ENCODE results near the gene DYRK1A.

Gene DYRK1A

GRCh38 chr21:37385179-37385765 lies 18.7 kb downstream of the DYRK1A start:
- DNase-seq, result no peak

GRCh38 chr21:37386151-37386550 lies 19.6 kb downstream of the DYRK1A start:
- no peak for DNase-seq

DNA sequence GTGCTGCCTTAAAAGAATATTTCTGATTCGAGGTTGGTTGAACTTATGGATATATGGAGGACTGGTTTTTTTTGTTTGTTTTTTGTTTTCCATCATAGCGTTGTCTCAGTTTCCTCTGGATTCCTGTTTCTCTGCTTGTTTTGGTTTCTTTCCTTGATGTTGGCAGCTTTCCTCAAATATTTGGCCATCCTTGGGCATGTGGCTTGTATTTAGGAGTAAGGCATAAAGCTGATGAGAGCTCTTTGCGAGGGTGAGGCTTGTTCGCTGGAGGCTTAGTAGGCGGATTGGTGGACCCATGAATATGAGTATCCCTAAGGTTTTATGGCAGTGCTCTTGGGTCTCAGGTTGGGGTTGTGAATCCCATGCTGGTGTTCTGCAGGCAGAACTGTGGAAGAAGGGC lies 22.9 kb downstream of the DYRK1A start:
- no peak for DNase-seq

DNA sequence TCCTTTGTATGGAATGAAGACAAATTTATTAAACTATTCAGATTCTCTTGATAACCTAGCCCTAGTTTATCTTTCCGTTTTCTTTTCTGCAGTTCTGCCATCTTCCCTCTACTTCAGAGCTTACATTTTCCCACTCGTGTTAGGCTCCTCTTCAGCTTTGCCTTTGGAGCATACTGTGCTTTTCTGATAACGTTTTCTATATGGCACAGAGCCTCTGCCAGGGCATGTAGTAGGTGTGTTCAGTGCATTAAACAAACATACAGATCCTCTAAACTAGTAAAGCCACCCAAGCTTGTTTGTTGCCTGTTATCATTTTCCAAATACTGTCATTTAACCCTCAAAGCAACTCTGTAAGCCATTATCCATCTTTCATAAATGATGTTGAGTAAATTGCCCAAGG lies 25.1 kb downstream of the DYRK1A start:
- no peak for DNase-seq

- no peak for DNase-seq
Observed at GRCh38 chr21:37392441-37392840, 25.9 kb downstream of the DYRK1A start.

GRCh38 chr21:37393030-37393429 lies 26.5 kb downstream of the DYRK1A start:
- no peak for DNase-seq

DNA sequence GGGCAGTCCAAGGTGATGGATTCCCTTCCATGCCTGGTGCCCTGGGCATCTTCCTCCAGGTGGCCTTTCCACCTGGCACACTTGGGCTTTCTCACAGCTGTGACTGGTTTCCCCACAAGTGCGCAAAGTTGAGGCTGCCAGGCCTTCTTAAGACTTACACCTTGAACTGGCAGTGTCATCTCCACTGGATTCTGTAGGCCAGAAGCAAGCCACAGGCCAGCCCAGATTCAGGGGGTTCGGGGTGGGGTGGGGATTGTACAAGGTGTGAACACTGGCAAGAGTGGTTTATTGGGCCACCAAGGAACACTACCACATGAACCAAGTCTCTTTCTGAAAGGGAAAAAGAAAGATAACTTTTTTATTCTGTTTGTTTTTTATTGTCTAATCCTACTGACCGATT lies 27.2 kb downstream of the DYRK1A start:
- DNase-seq, result no peak

GRCh38 chr21:37395961-37396360 lies 29.4 kb downstream of the DYRK1A start:
- no peak for DNase-seq

DNA sequence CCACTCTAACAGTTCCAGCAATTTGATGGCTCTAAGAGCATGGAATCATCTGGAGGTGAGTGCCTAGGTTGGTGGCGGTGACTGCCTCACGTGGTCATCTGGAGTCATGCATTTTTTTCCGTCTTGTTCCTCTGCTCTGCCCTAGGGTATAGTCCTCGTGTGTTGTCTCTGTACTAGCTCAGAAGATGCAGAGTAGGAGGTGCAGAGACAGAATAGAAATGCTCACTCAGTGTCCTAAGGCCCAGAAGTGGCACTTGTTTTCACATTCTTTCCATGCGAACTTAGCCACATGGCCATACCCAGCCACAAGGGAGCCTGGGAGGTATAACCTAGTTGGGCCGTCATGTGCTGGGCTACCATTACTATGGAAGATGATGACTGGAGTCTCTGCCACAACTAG lies 30.3 kb downstream of the DYRK1A start:
- DNase-seq, result no peak

DNA sequence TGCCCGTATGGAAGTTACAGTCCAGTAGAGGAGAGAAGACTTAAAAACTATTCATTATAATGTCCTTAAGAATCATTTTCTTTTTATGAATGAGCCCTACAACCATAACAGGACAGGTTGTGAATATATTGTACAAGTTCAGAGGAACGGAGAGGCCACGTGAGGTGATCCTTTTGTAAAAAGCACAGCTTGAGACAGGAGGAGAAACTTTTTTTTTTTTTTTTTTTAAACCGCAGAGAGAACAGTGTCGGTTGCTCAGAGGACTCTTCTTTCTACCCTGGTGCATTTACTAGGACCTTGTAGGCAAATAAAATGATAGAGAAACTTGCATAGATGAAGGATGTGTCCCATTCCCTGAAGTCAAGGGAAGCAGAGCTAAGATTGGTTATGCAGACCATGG lies 32.1 kb downstream of the DYRK1A start:
- DNase-seq, result no peak

GRCh38 chr21:37402251-37402867 lies 35.8 kb downstream of the DYRK1A start:
- DNase-seq, result no peak

DNA sequence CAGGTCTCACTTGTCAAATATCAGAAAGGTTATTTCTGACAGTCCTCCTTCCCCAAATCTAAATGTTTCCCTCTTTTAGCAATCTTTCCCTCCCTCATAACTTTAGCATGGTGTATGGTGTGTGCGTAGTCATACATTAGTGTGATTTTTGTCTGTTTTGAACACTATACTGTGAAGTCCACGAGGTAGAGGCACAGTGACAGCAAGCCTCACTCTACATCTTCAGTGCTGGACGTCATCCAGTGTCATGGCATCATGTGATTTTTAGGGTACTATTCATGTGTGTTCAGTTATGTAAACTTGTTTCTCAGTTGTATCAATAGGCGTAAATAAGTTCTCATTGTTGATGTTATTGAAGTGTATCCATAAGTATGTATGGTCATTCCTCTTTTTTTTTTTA lies 39.1 kb downstream of the DYRK1A start:
- no peak for DNase-seq

GRCh38 chr21:37407719-37408420 lies 41.3 kb downstream of the DYRK1A start:
- no peak for DNase-seq

DNA sequence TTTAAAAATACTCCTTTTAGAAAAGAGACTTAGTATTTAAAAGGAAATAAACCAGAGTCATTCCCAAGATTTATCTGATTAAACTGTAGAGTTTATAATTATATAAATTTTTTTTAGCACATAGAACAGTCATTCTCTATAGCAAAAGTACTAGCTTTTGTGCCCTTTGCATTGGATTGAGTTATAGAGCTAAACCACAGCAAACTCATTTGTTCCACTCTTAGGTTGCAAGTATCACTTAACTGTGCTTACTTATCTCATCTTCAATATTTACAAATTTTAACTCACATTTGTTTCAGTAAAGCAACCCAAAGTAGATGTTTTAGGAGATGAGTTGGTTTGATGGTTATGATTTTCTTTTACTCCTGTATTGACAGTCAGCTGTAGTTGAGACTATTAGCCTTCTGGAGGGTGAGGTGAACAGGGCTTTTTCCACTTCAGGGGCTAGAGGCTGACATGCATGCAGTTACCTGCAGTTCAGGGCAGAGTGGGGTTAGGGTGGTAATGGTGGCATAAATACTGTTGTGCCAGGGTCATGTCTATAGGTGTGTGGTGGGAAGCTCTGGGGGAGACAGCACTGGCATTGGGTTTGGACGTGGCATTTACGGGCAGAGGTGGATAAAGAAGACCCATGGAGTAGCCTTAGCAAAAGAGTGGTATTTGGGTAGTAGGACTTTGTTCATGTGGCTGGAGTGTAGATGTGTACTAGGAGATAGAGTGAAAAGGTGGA lies 42.1 kb downstream of the DYRK1A start:
- no peak for DNase-seq

DNA sequence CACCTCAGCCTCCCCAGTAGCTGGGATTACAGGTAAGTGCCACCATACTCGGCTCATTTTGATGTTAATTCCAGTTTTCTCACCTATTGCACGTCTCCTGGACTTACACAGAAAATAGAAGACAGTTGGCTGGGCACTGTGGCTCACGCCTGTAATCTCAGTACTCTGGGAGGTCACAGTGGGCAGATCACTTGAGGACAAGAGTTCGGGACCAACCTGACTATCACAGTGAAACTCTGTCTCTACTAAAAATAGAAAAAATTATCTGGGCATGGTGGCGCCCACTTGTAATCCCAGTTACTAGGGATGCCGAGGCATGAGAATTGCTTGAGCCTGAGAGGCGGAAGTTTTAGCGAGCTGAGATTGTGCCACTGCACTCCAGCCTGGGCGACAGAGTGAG lies 44.1 kb downstream of the DYRK1A start:
- DNase-seq, result no peak

DNA sequence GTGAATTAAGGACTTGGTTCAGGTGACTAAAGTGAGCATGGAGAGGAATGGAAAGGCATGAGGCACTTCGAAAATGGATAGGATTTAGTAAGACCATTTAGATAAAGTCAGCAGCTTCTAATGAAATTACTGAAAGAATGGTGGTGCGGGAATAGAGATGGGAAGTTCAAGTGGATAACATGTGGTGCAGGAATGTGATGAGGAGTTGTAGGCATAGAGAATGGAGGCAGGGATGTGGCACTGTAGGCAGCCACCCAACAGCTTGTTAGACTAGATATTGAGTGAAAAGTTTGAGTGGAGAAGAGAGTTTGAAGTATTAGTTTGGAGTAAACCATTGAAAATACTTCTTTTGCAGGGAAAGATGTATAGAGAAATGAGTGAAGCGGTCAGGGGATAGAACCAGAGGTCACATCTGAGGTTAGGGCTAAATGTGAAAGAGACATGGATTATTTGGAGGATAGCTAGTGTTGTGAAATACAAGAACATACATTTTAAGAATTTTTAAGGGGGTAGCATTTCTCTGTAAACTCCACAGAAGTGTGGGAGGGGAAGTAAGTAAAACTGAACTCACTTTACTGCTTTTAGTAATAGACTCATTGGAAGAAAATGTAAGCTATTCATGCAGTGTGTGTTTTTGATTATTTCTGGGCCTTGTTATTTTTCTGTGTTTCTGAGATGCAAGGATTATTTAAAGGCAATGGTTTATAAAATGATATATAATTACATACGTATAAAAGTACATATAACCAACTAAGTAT lies 46.2 kb downstream of the DYRK1A start:
- no peak for DNase-seq

- DNase-seq, result peak; percentile 54
Observed at GRCh38 chr21:37413553-37414291, 47.1 kb downstream of the DYRK1A start.

DNA sequence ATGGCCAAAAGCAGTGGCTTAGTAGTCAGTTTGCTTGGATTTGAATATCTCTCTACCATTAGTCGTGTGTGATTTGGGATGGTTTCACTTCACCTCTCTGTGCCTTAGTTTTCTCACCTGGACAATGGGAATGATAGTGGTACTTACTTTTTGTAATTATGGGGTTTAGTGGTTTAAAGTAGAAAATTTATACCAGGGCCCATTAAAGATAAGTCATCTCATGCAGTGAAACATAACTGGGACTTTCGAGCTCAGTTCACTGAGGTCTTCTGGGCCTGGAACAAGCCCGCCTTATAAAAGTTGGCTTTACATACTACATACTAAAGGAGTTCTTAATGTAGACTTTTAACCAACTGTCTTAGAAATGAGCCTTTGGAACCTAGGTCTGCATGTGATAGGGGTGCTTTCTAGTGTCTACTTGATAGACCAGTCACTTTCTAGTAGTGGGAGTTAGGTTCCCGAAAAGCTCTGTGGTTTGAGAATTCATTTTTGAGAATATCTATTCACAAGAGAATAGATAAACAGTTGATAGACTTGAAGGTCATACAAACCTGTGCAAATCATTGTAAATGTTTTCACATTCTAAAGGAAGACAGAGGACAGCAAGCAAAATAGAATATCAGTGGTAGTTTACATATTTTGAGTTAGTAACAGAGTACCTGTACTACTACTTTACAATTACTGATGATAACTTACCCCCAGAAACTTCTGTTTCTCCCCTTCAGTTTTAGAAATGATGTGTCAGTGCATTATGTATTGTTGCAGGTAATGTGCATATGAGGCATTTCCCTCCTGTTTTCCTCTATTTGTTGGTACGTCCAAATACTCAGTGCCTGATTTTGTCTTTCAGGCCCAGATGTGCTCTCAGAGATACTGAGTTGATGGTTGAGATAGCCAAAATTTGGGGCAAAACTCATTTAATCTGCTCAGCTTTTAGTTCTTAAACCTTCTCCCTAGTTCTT lies 48.0 kb downstream of the DYRK1A start:
- no peak for DNase-seq

DNA sequence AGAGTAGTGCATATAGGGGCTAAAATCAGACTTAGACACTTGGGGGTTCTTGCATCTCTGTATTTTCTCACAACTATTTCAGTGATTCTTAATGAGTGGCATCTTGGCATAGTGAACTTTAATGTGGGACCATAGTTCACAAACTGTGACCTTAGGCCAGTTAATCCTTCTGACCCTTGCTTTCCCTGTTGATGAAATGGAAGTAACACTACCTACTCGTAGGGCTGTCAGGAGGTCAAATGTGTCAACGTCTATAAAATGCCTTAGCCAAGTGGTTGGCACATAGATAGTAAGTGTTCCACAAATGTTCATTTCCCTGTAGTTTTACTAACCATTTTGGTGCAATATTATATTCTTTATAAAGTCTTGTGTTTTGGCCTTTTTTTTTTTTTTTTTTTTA lies 49.4 kb downstream of the DYRK1A start:
- no peak for DNase-seq

DNA sequence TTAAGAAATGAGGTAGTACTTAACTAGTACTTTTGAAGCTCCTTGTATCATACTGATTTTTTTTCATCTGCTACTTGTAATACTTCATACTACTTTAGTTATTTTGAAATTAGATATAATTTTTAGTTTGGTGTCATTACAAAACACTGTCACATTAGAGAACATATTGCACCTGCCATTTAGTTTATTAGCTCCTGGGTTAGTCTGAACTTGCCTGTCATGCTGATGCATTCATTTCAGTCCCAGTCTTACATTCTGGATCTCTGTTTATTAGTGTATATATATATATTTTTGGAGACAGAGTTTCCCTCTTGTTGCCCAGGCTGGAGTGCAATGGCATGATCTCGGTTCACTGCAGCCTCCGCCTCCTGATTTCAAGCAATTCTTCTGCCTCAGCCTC lies 50.3 kb downstream of the DYRK1A start:
- no peak for DNase-seq

DNA sequence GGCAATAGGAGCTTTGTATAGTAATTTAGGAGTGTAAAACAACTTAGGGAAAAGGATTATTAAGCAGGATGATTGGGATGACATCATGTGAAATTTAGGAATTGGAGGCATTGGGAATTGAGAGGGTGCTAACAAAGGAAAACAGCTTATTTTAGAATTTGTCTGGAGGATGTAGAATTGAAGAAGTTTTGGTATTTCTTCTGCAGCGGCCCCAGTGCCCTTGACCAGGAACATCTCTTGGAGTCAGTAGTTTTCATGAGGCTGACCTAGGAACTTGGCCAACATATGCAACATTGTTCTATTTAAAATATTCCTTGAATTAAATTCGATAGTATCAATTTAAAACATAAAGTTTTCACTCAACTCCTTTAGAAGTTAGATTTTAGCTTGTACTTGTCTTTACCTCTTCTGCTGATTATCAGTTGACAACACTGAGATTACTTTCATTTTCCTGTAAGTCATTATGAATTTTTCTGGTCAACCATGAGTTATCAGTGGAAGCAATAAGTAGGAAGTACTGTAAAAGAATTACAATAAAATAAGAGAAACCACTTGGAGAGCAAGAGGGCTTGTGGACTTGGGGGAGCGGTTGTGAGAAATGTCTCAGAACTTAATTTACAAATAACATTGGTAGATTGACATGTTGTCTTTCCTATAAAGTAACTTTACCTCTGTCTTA lies 52.8 kb downstream of the DYRK1A start:
- DNase-seq, result no peak
